ENCODE results near the gene WDR5. TPM values are rescaled to one million over a fixed set of nuclear protein-coding genes. Genes with fewer than 3 reads are reported as not detected.
A peak's percentile ranks its signal among the peaks of the same experiment; 100 is the strongest.

The WDR5 gene
- total RNA-seq, 2 donors from 2014 or later: 53.8 to 57.2 TPM

- H3K27me3 ChIP-seq (ENCODE audit: control insufficient read depth, insufficient read depth, low read length, poor library complexity, severe bottlenecking): no peaks in the 10 kb centered on the region
- Mint-ChIP-seq H3K4me1 (no peaks in the 10 kb centered on the region), H3K27me3 (ENCODE audit: insufficient read depth) (no peaks in the 10 kb centered on the region), H3K9me3 (no peaks in the 10 kb centered on the region), H3K36me3 (ENCODE audit: low read depth) (peaks cover 68% of the 10 kb centered on the region), H3K4me3 (no peak overlapping the region), H3K27ac (peak overlapping the region; percentile 39)
- no peak overlapping the region for H3K9ac ChIP-seq (ENCODE audit: extremely low read depth, low read length, poor library complexity, severe bottlenecking)
- TF ChIP-seq CTCF (conservative IDR thresholded peaks at IDR 0.05): no peak
- no peaks in the 10 kb centered on the region for H3K4me1 ChIP-seq (ENCODE audit: control insufficient read depth, insufficient read depth, low read length)
- H3K36me3 ChIP-seq (ENCODE audit: control insufficient read depth, insufficient read depth, low read length): peaks cover 79% of the 10 kb centered on the region
- no peaks in the 10 kb centered on the region for H3K9me3 ChIP-seq (ENCODE audit: control insufficient read depth, low read length)
- H3K27ac ChIP-seq (ENCODE audit: low read depth, low read length): no peak overlapping the region
- whole genome bisulfite sequencing, 2 experiments (ENCODE audit: insufficient coverage in 1 of 2, insufficient read length in 1 of 2): 93 to 95% methylated on average over 5 to 8 of the region's 8 CpGs
- DNase-seq: no peak
- no peak overlapping the region for H3K4me3 ChIP-seq (ENCODE audit: low read length)
Observed at GRCh38 chr9:134146774-134147493, 11.1 kb downstream of the WDR5 start.

DNA sequence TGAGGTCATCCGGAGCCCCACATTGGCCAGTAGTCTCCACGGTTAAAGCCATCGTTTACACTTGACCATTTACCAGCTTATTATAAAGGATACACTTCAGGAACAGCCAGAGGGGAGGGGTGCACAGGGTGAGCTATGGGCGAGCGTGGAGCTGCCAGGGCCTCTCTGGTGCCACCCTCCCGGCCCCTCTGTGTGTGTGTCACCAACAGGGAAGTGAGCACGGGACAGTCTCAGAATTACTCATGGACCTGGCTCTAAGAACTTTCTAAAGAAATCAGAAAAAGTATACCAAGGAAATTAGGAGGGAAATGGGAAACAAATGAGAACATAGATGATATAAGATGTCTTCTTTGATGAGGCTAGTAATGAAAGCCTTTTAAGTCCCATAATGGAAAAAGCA lies 13.5 kb downstream of the WDR5 start:
- Histone ChIP-seq H3K27ac (ENCODE audit: low read depth, low read length) (no peak overlapping the region), H3K27me3 (ENCODE audit: control insufficient read depth, insufficient read depth, low read length, poor library complexity, severe bottlenecking) (no peaks in the 10 kb centered on the region), H3K4me3 (ENCODE audit: low read length) (no peak overlapping the region), H3K9ac (ENCODE audit: extremely low read depth, low read length, poor library complexity, severe bottlenecking) (no peak overlapping the region), H3K36me3 (ENCODE audit: control insufficient read depth, insufficient read depth, low read length) (peaks cover 79% of the 10 kb centered on the region), H3K9me3 (ENCODE audit: control insufficient read depth, low read length) (no peaks in the 10 kb centered on the region), H3K4me1 (ENCODE audit: control insufficient read depth, insufficient read depth, low read length) (no peaks in the 10 kb centered on the region)
- WGBS, 2 experiments (ENCODE audit: insufficient coverage in 1 of 2, insufficient read length in 1 of 2): 96 to 100% methylated on average over 1 to 7 of the region's 7 CpGs
- H3K27ac Mint-ChIP-seq: peak overlapping the region; percentile 10
- DNase-seq: no peak
- TF ChIP-seq CTCF (conservative IDR thresholded peaks at IDR 0.05): no peak
- H3K36me3 Mint-ChIP-seq (ENCODE audit: low read depth): peaks cover 62% of the 10 kb centered on the region
- H3K27me3 Mint-ChIP-seq (ENCODE audit: insufficient read depth): no peaks in the 10 kb centered on the region
- no peaks in the 10 kb centered on the region for H3K4me1 Mint-ChIP-seq
- no peak overlapping the region for H3K4me3 Mint-ChIP-seq
- H3K9me3 Mint-ChIP-seq: no peaks in the 10 kb centered on the region

- Mint-ChIP-seq H3K36me3 (ENCODE audit: low read depth) (peaks cover 63% of the 10 kb centered on the region), H3K4me1 (no peaks in the 10 kb centered on the region), H3K27ac (no peak overlapping the region), H3K27me3 (ENCODE audit: insufficient read depth) (no peaks in the 10 kb centered on the region), H3K4me3 (no peak overlapping the region), H3K9me3 (no peaks in the 10 kb centered on the region)
- Histone ChIP-seq H3K27ac (ENCODE audit: low read depth, low read length) (no peak overlapping the region), H3K36me3 (ENCODE audit: control insufficient read depth, insufficient read depth, low read length) (peaks cover 82% of the 10 kb centered on the region), H3K27me3 (ENCODE audit: control insufficient read depth, insufficient read depth, low read length, poor library complexity, severe bottlenecking) (no peaks in the 10 kb centered on the region), H3K9ac (ENCODE audit: extremely low read depth, low read length, poor library complexity, severe bottlenecking) (no peak overlapping the region), H3K4me3 (ENCODE audit: low read length) (no peak overlapping the region), H3K4me1 (ENCODE audit: control insufficient read depth, insufficient read depth, low read length) (no peaks in the 10 kb centered on the region), H3K9me3 (ENCODE audit: control insufficient read depth, low read length) (no peaks in the 10 kb centered on the region)
- DNase-seq: no peak
- 91 to 95% methylated on average over 12 of the region's 12 CpGs for WGBS, 2 experiments (ENCODE audit: insufficient coverage in 1 of 2, insufficient read length in 1 of 2)
- TF ChIP-seq CTCF (conservative IDR thresholded peaks at IDR 0.05): no peak
Observed at GRCh38 chr9:134150557-134151214, 14.8 kb downstream of the WDR5 start.
